ENCODE results near the gene ADCY2.

The ADCY2 gene

GRCh38 chr5:7823594-7823993, 427.7 kb downstream of the ADCY2 start:
- Mint-ChIP-seq H3K27me3 (ENCODE audit: low read depth, poor library complexity) (no peaks in the 10 kb centered on the region), H3K9me3 (no peaks in the 10 kb centered on the region)

DNA sequence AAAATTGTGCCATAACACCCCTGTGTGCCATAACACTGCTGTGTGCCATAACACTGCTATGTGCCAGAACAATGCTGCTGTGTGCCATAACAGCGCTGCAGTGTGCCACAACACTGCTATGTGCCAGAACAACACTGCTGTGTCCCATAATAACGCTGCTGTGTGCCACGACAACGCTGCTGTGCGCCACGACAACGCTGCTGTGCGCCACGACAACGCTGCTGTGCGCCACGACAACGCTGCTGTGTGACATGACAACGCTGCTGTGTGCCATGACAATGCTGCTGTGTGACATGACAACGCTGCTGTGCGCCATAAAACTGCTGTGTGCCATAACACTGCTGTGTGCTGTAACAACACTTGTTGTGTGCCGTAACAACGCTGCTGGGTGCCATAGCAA, 429.1 kb downstream of the ADCY2 start:
- no peak for DNase-seq
- Mint-ChIP-seq H3K27me3 (ENCODE audit: low read depth, poor library complexity) (no peaks in the 10 kb centered on the region), H3K36me3 (ENCODE audit: low read depth) (peaks cover 58% of the 10 kb centered on the region), H3K4me3 (no peak overlapping the region), H3K27ac (no peak overlapping the region), H3K9me3 (no peaks in the 10 kb centered on the region), H3K4me1 (peaks cover 41% of the 10 kb centered on the region)
- no peak for TF ChIP-seq CTCF (IDR thresholded peaks at IDR 0.05)

More at GRCh38 chr5:7823594-7823993, 427.7 kb downstream of the ADCY2 start:
- DNase-seq = no peak
- peaks cover 46% of the 10 kb centered on the region for H3K4me1 Mint-ChIP-seq
- peaks cover 70% of the 10 kb centered on the region for H3K36me3 Mint-ChIP-seq (ENCODE audit: low read depth)
- H3K4me3 Mint-ChIP-seq = no peak overlapping the region
- TF ChIP-seq CTCF (IDR thresholded peaks at IDR 0.05) = no peak
- peak overlapping the region; percentile 88 for H3K27ac Mint-ChIP-seq

GRCh38 chr5:7825630-7826029, 429.7 kb downstream of the ADCY2 start:
- H3K36me3 Mint-ChIP-seq (ENCODE audit: low read depth) = peaks cover 58% of the 10 kb centered on the region
- no peak overlapping the region for H3K27ac Mint-ChIP-seq
- no peak overlapping the region for H3K4me3 Mint-ChIP-seq
- no peak for TF ChIP-seq CTCF (IDR thresholded peaks at IDR 0.05)
- peak; percentile 21 for DNase-seq
- no peaks in the 10 kb centered on the region for H3K27me3 Mint-ChIP-seq (ENCODE audit: low read depth, poor library complexity)
- no peaks in the 10 kb centered on the region for H3K9me3 Mint-ChIP-seq
- H3K4me1 Mint-ChIP-seq = peaks cover 41% of the 10 kb centered on the region

DNA sequence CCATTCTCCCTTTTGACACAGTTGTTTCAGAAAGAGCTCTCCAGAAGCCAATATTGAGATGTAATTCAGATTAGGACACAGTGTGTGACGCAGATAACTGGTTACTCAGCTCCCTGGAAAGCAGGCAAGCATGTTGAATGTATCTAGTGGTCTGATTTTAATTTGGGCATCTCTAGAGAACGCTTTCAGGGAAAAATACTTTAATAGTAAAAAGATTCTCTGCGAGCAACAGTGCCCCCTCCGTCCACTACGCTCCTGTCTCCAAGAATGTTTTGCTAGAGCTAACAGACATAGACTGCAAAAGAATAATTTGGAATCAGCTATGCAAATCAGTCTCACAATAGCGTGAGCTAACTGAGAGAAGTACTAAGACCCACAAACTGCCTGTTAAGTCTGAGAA, 431.7 kb downstream of the ADCY2 start:
- no peak for TF ChIP-seq CTCF (IDR thresholded peaks at IDR 0.05)
- H3K27me3 Mint-ChIP-seq (ENCODE audit: low read depth, poor library complexity) = no peaks in the 10 kb centered on the region
- H3K4me1 Mint-ChIP-seq = peaks cover 41% of the 10 kb centered on the region
- no peaks in the 10 kb centered on the region for H3K9me3 Mint-ChIP-seq
- no peak for DNase-seq
- H3K27ac Mint-ChIP-seq = no peak overlapping the region
- H3K4me3 Mint-ChIP-seq = no peak overlapping the region
- peaks cover 40% of the 10 kb centered on the region for H3K36me3 Mint-ChIP-seq (ENCODE audit: low read depth)

DNA sequence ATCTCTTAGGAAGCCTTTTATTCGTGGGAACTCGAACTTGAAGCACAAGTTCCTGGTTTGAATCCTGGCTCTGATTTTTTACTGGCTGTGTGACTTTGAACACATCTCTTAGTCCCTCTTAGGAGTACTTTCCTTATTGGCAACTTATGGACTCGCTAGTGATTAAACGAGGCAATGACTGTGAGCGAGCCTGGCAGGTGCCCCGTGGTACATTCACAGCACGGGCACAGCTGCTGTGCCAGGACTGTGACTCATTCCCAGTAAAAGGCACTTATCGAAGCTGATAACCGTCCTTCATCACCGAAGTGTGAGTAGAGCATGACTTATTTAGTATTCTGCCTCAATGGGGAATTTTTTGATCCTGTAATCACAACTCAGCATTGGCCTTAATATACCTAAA, 432.3 kb downstream of the ADCY2 start:
- H3K36me3 Mint-ChIP-seq (ENCODE audit: low read depth) = peaks cover 33% of the 10 kb centered on the region
- no peak overlapping the region for H3K4me3 Mint-ChIP-seq
- peaks cover 36% of the 10 kb centered on the region for H3K4me1 Mint-ChIP-seq
- no peak for DNase-seq
- no peak for TF ChIP-seq CTCF (IDR thresholded peaks at IDR 0.05)
- H3K27ac Mint-ChIP-seq = no peak overlapping the region
- H3K27me3 Mint-ChIP-seq (ENCODE audit: low read depth, poor library complexity) = no peaks in the 10 kb centered on the region
- H3K9me3 Mint-ChIP-seq = no peaks in the 10 kb centered on the region

DNA sequence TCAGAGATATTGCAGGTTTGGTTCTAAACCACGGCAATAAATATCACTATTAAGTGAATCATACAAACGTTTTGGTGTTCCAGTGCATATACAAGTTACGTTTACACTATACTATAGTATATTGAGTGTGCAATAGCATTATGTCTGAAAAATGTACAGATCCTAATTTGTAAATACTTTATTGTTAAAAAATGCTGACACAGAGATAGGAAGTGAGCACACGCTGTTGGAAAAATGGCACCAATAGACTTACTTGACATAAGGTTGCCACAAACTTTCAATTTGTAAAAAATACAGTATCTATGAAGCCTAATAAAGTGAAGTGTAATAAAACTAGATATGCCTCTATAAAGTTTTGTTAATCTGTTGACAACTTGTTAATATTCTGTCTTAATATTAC, 439.0 kb downstream of the ADCY2 start:
- Mint-ChIP-seq H3K36me3 (ENCODE audit: low read depth) (no peaks in the 10 kb centered on the region), H3K9me3 (no peaks in the 10 kb centered on the region), H3K27ac (no peak overlapping the region), H3K4me3 (no peak overlapping the region), H3K4me1 (peaks cover 6% of the 10 kb centered on the region), H3K27me3 (ENCODE audit: low read depth, poor library complexity) (no peaks in the 10 kb centered on the region)
- no peak for DNase-seq
- no peak for TF ChIP-seq CTCF (IDR thresholded peaks at IDR 0.05)
